HEK293 (cell line): ENCODE measurements around the gene ANGPTL8.

Experiments used
- CTCF ChIA-PET: fragments of 350-600 bp; formaldehyde crosslinking; extraction: SDS; loops from one replicate; lab custom pipeline; 2021; ENCODE audit warnings: antibody characterized with exemption; lab: Yijun Ruan, JAX
- POLR2A ChIA-PET: fragments of 300-600 bp; formaldehyde crosslinking; extraction: SDS; loops from one replicate; lab custom pipeline; 2020; ENCODE audit warnings: antibody characterized with exemption, inconsistent platforms; lab: Yijun Ruan, JAX
- H3K27ac ChIP-seq: fragments of 200-500 bp; sonication (Bioruptor generic); 2 replicates; pipeline ENCODE4 v1.5.1; 2014; ENCODE audit warnings: low read depth, low read length, control low read depth, inconsistent platforms; ENCODE audit errors: extremely low read depth
- H3K36me3 ChIP-seq, 2 experiments: fragments of 200-500 bp in 1 of 2; sonication (Bioruptor generic) in 1 of 2; 1 replicate in 1 of 2; 2 replicates in 1 of 2; pipeline ENCODE4 v1.5.1; 2014 to 2017; ENCODE audit warnings: inconsistent platforms in 2 of 2, low read length in 2 of 2; ENCODE audit not compliant: control insufficient read depth in 2 of 2, insufficient read depth in 1 of 2
- H3K4me1 ChIP-seq: fragments of 200-500 bp; sonication (Bioruptor generic); 2 replicates; pipeline ENCODE4 v1.5.1; 2014; ENCODE audit warnings: mild to moderate bottlenecking, low read length, inconsistent platforms; ENCODE audit not compliant: control insufficient read depth, insufficient read depth
- H3K4me3 ChIP-seq: 2 replicates; pipeline ENCODE4 v1.5.1; 2011; ENCODE audit warnings: low read depth, mild to moderate bottlenecking, control low read depth, low read length, moderate library complexity
- H3K9me3 ChIP-seq: fragments of 200-500 bp; sonication (Bioruptor generic); 2 replicates; pipeline ENCODE4 v1.5.1; 2014; ENCODE audit warnings: low read depth, low read length, inconsistent platforms; ENCODE audit not compliant: control insufficient read depth, insufficient read depth
- BCL11A ChIP-seq: fragments of 450-650 bp; formaldehyde crosslinking; IDR thresholded peaks from 2 replicates; pipeline ENCODE4 v1.5.1; 2016; ENCODE audit warnings: low read depth, missing biosample characterization, missing genetic modification characterization
- HOXC10 ChIP-seq: sonication (generic); formaldehyde crosslinking; IDR thresholded peaks from 2 replicates; pipeline ENCODE4 v1.8.1; 2023; ENCODE audit warnings: mild to moderate bottlenecking, missing genetic modification reagents
- KLF10 ChIP-seq: fragments of 450-650 bp; IDR thresholded peaks from 2 replicates; pipeline ENCODE4 v1.5.1; 2018; ENCODE audit warnings: missing biosample characterization, mild to moderate bottlenecking, missing genetic modification characterization
- SP2 ChIP-seq: fragments of 450-650 bp; formaldehyde crosslinking; IDR thresholded peaks from 2 replicates; pipeline ENCODE4 v1.5.1; 2016; ENCODE audit warnings: missing biosample characterization, missing genetic modification characterization
- SP7 ChIP-seq: fragments of 450-650 bp; formaldehyde crosslinking; IDR thresholded peaks from 2 replicates; pipeline ENCODE4 v1.5.1; 2016; ENCODE audit warnings: missing biosample characterization, missing genetic modification characterization
- ZBTB7A ChIP-seq: fragments of 450-650 bp; formaldehyde crosslinking; IDR thresholded peaks from 2 replicates; pipeline ENCODE4 v1.5.1; 2016; ENCODE audit warnings: low read depth, missing biosample characterization, missing genetic modification characterization
- ZNF175 ChIP-seq: fragments of 450-650 bp; formaldehyde crosslinking; IDR thresholded peaks from 2 replicates; pipeline ENCODE4 v1.5.1; 2016; ENCODE audit warnings: missing biosample characterization, missing genetic modification characterization
- ZNF184 ChIP-seq: fragments of 450-650 bp; IDR thresholded peaks from 2 replicates; pipeline ENCODE4 v1.5.1; 2018; ENCODE audit warnings: missing biosample characterization, mild to moderate bottlenecking, missing genetic modification characterization
- ZNF2 ChIP-seq: fragments of 450-650 bp; formaldehyde crosslinking; IDR thresholded peaks from 2 replicates; pipeline ENCODE4 v1.5.1; 2016; ENCODE audit warnings: missing biosample characterization, missing genetic modification characterization
- ZNF394 ChIP-seq: fragments of 450-650 bp; formaldehyde crosslinking; IDR thresholded peaks from 2 replicates; pipeline ENCODE4 v1.5.1; 2016; ENCODE audit warnings: missing biosample characterization, missing genetic modification characterization, mild to moderate bottlenecking, moderate library complexity, borderline replicate concordance
- ZNF488 ChIP-seq: fragments of 450-650 bp; formaldehyde crosslinking; IDR thresholded peaks from 2 replicates; pipeline ENCODE4 v1.5.1; 2016; ENCODE audit warnings: missing biosample characterization, missing genetic modification characterization
- ZNF571 ChIP-seq: fragments of 450-650 bp; formaldehyde crosslinking; IDR thresholded peaks from 2 replicates; pipeline ENCODE4 v1.5.0; 2017; ENCODE audit warnings: missing biosample characterization, missing genetic modification characterization
- ZNF670 ChIP-seq: fragments of 450-650 bp; formaldehyde crosslinking; IDR thresholded peaks from 2 replicates; pipeline ENCODE4 v1.5.1; 2016; ENCODE audit warnings: missing biosample characterization, missing genetic modification characterization, low read depth
- ZNF76 ChIP-seq: fragments of 450-650 bp; formaldehyde crosslinking; IDR thresholded peaks from 2 replicates; pipeline ENCODE4; 2016; ENCODE audit warnings: low read depth, missing biosample characterization, missing genetic modification characterization, borderline replicate concordance
- ZNF777 ChIP-seq: fragments of 450-650 bp; formaldehyde crosslinking; IDR thresholded peaks from 2 replicates; pipeline ENCODE4 v1.5.1; 2017; ENCODE audit warnings: missing biosample characterization, missing genetic modification characterization, borderline replicate concordance
- ZNF791 ChIP-seq: fragments of 450-650 bp; formaldehyde crosslinking; IDR thresholded peaks from 2 replicates; pipeline ENCODE4 v1.5.1; 2016; ENCODE audit warnings: missing biosample characterization, missing genetic modification characterization
- ZSCAN5A ChIP-seq: fragments of 450-650 bp; formaldehyde crosslinking; IDR thresholded peaks from 2 replicates; pipeline ENCODE4 v1.5.1; 2016; ENCODE audit warnings: missing biosample characterization, missing genetic modification characterization
- ZXDB ChIP-seq: fragments of 450-650 bp; formaldehyde crosslinking; IDR thresholded peaks from 2 replicates; pipeline ENCODE4 v1.5.1; 2016; ENCODE audit warnings: missing biosample characterization, missing genetic modification characterization

Gene ANGPTL8

GRCh38 chr19:11273989-11274388 lies 34.6 kb downstream of the ANGPTL8 start:
- Histone ChIP-seq H3K36me3 (no peaks in the 10 kb centered on the region), H3K4me3 (no peak overlapping the region), H3K9me3 (no peaks in the 10 kb centered on the region), H3K27ac (no peak overlapping the region), H3K4me1 (no peaks in the 10 kb centered on the region)
- peak; percentile 97 for TF ChIP-seq ZNF184 (tag by site-specific recombination)
- no peak for TF ChIP-seq ZXDB
- no peak for TF ChIP-seq ZBTB7A (tag by site-specific recombination)
- no peak for TF ChIP-seq ZNF670
- TF ChIP-seq ZSCAN5A (tag by site-specific recombination): no peak
- no peak for TF ChIP-seq KLF10 (tag by site-specific recombination)
- no peak for TF ChIP-seq ZNF777
- no peak for TF ChIP-seq ZNF175 (tag by site-specific recombination)
- no peak for TF ChIP-seq BCL11A (tag by site-specific recombination)
- POLR2A ChIA-PET: no interaction called here
- CTCF ChIA-PET: interaction anchor here (0.6 to 1.1 kb wide), 2 partner anchors 11 to 172 kb away, joined by 3 read pairs; no protein-coding TSS in a partner anchor

GRCh38 chr19:11274533-11275086 lies 35.2 kb downstream of the ANGPTL8 start:
- H3K4me3 ChIP-seq: no peak overlapping the region
- H3K9me3 ChIP-seq: no peaks in the 10 kb centered on the region
- no peak overlapping the region for H3K27ac ChIP-seq
- no peaks in the 10 kb centered on the region for H3K36me3 ChIP-seq
- POLR2A ChIA-PET: no interaction called here
- TF ChIP-seq SP2: no peak
- CTCF ChIA-PET: interaction anchor here (0.5 to 1.0 kb wide), 4 partner anchors 19 to 200 kb away, joined by 3 to 5 read pairs (median 4); no protein-coding TSS in a partner anchor
- H3K4me1 ChIP-seq: no peaks in the 10 kb centered on the region

- TF ChIP-seq HOXC10 (CRISPR knock-in tag) (no peak), ZNF394 (tag by site-specific recombination) (no peak), ZNF76 (tag by site-specific recombination) (no peak), ZNF2 (tag by site-specific recombination) (no peak), ZNF791 (tag by site-specific recombination) (no peak), ZNF571 (tag by site-specific recombination) (no peak), ZNF488 (tag by site-specific recombination) (no peak), SP7 (tag by site-specific recombination) (no peak)
- TF ChIP-seq, all 188 proteins: peak for 0
- no peaks in the 10 kb centered on the region for H3K9me3 ChIP-seq
- no peaks in the 10 kb centered on the region for H3K4me1 ChIP-seq
- no peak overlapping the region for H3K4me3 ChIP-seq
- ChIA-PET CTCF (interaction anchor here (0.6 to 1.3 kb wide), 3 partner anchors 35 to 106 kb away, joined by 3 to 5 read pairs (median 3); no protein-coding TSS in a partner anchor), POLR2A (no interaction called here)
- no peak overlapping the region for H3K27ac ChIP-seq
- H3K36me3 ChIP-seq: no peaks in the 10 kb centered on the region
Measured at GRCh38 chr19:11278670-11279069, 39.3 kb downstream of the ANGPTL8 start.
